ENCODE measurements around the gene SLCO4A1. TPM values are rescaled to one million over a fixed set of nuclear protein-coding genes. Genes with fewer than 3 reads are reported as not detected.

The SLCO4A1 gene
- total RNA-seq, 1 experiment from 2014 or later = 48.8 TPM

DNA sequence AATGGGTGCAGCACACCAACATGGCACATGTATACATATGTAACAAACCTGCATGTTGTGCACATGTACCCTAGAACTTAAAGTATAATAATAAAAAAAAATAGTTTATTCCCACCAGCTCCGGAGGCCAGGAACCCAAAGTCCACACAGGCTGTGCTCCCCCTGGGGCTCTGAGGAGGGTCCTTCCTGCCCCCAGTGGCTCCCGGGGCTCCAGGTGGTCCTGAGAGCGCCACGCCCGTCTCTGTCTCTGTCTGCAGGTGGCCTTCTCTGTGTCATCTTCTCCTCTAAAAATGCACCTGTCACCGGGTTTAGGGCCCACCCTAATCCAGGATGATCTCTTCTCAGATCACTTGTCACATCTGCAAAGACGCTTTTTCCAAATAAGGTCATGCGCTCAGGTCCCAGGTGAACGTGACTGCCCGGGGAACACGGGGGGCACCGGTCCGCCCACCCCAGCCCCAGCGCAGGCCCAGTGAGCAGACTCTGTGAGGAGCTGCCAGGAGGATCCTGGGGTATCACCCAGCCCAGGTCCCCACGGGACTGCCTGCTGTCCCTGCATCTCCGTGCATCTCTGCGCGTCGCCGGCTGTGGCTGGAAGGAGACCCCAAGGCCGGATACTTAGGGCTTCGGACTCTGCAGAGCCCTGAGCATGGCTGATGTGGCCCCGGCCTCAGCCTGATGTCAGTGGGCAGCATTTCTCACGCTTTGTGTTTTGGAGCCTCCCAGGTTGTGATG is 11.8 kb downstream of the SLCO4A1 start:
- Histone ChIP-seq H3K4me3 (ENCODE audit: low read depth, low read length, poor library complexity, severe bottlenecking) (no peak overlapping the region), H3K27ac (ENCODE audit: low read depth, low read length, poor library complexity, severe bottlenecking) (no peak overlapping the region), H3K36me3 (ENCODE audit: insufficient read depth, low read length, poor library complexity, severe bottlenecking) (peaks cover 12% of the 10 kb centered on the region), H3K4me1 (ENCODE audit: insufficient read depth, low read length, poor library complexity, severe bottlenecking) (peaks cover 39% of the 10 kb centered on the region), H3K9me3 (ENCODE audit: low read depth, low read length, poor library complexity, severe bottlenecking) (no peaks in the 10 kb centered on the region), H3K27me3 (replicated peaks; ENCODE audit: insufficient read depth, low read depth, low read length, poor library complexity) (no peaks in the 10 kb centered on the region)
- intact Hi-C loops (cut with micrococcal nuclease; ENCODE audit: unreplicated experiment) = no loop called here
- no TSS peak for BruUV-seq (replicated peaks)
- ChIA-PET CTCF (no interaction called here), POLR2A (ENCODE audit: low non-redundant PET) (no interaction called here)
- TF ChIP-seq, protein P1, sequence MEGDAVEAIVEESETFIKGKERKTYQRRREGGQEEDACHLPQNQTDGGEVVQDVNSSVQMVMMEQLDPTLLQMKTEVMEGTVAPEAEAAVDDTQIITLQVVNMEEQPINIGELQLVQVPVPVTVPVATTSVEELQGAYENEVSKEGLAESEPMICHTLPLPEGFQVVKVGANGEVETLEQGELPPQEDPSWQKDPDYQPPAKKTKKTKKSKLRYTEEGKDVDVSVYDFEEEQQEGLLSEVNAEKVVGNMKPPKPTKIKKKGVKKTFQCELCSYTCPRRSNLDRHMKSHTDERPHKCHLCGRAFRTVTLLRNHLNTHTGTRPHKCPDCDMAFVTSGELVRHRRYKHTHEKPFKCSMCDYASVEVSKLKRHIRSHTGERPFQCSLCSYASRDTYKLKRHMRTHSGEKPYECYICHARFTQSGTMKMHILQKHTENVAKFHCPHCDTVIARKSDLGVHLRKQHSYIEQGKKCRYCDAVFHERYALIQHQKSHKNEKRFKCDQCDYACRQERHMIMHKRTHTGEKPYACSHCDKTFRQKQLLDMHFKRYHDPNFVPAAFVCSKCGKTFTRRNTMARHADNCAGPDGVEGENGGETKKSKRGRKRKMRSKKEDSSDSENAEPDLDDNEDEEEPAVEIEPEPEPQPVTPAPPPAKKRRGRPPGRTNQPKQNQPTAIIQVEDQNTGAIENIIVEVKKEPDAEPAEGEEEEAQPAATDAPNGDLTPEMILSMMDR (conservative IDR thresholded peaks at IDR 0.05; ENCODE audit: low read depth, low read length) = no peak
- TF ChIP-seq EZH2 (IDR thresholded peaks at IDR 0.05; ENCODE audit: borderline replicate concordance, low read depth, low read length, poor library complexity, severe bottlenecking) = no peak
- no peak for DNase-seq (ENCODE audit: low spot score)

DNA sequence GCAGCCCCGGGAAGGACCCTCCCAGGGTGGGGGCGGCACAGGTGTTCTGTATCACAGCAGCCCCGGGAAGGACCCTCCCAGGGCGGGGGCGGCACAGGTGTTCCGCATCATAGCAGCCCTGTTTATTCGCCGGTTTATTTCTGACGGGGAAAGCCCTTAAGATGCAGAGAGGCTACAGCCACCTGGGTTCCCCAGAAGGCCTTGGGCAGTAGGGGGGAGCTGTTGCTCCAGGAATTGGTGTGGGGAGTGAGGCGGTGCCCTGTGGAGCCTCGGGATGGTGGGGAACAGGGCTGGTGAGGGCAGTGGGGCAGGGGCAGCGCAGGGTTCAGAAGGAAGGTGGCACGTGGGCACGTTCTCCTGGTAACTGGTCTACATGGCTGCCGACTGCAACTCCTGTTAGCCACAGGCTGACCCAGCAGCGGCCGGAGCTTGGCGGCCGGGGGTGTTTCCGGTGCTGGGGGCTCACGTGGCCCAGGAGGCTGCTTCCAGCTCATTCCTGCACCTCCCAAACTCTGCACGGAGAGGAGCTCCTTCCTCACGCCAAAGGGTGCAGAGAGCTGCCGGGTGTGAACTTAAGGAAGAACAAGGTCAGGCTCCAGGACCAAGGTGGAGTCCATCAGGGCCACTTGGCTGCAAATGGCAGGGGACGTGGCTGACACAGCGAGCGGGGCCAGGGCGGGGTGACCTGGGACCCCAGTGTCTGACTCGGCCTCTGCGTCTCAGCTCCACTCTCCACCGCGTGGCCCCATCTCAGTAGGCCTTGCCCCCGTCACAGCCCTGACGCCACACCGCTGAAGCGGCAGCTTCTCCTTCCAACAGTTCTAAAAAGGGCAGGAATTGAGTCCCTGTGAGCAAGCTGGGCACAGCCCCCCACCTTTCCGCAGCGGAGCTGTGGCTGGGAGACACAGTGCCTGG is 13.2 kb downstream of the SLCO4A1 start:
- Histone ChIP-seq H3K4me3 (ENCODE audit: low read depth, low read length, poor library complexity, severe bottlenecking) (no peak overlapping the region), H3K27ac (ENCODE audit: low read depth, low read length, poor library complexity, severe bottlenecking) (no peak overlapping the region), H3K27me3 (replicated peaks; ENCODE audit: insufficient read depth, low read depth, low read length, poor library complexity) (no peaks in the 10 kb centered on the region), H3K36me3 (ENCODE audit: insufficient read depth, low read length, poor library complexity, severe bottlenecking) (peaks cover 12% of the 10 kb centered on the region), H3K4me1 (ENCODE audit: insufficient read depth, low read length, poor library complexity, severe bottlenecking) (peaks cover 25% of the 10 kb centered on the region), H3K9me3 (ENCODE audit: low read depth, low read length, poor library complexity, severe bottlenecking) (no peaks in the 10 kb centered on the region)
- TF ChIP-seq EZH2 (IDR thresholded peaks at IDR 0.05; ENCODE audit: borderline replicate concordance, low read depth, low read length, poor library complexity, severe bottlenecking) = no peak
- TF ChIP-seq, protein P1 (conservative IDR thresholded peaks at IDR 0.05; ENCODE audit: low read depth, low read length) = no peak
- intact Hi-C loops (cut with micrococcal nuclease; ENCODE audit: unreplicated experiment) = no loop called here
- CTCF ChIA-PET = no interaction called here
- BruUV-seq (replicated peaks) = no TSS peak
- no peak for DNase-seq (ENCODE audit: low spot score)
- POLR2A ChIA-PET (ENCODE audit: low non-redundant PET) = interaction anchor here (0.5 kb wide), 1 partner anchor 29 kb away, joined by 4 read pairs; no protein-coding TSS in a partner anchor

DNA sequence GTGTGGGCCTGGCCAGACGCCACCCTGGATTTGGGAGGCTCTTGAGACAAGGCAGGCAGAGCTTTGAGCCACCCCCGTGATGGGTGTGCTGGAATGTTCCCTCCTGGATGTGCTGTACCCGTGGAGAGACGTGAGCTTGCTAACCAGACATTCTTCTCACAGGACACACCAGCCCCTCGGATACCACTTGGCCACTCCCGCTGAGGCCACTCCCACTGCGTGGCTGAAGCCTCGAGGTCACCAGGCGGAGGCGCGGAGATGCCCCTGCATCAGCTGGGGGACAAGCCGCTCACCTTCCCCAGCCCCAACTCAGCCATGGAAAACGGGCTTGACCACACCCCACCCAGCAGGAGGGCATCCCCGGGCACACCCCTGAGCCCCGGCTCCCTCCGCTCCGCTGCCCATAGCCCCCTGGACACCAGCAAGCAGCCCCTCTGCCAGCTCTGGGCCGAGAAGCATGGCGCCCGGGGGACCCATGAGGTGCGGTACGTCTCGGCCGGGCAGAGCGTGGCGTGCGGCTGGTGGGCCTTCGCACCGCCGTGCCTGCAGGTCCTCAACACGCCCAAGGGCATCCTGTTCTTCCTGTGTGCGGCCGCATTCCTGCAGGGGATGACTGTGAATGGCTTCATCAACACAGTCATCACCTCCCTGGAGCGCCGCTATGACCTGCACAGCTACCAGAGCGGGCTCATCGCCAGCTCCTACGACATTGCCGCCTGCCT is 14.1 kb downstream of the SLCO4A1 start:
- Histone ChIP-seq H3K27me3 (replicated peaks; ENCODE audit: insufficient read depth, low read depth, low read length, poor library complexity) (no peaks in the 10 kb centered on the region), H3K4me3 (ENCODE audit: low read depth, low read length, poor library complexity, severe bottlenecking) (no peak overlapping the region), H3K36me3 (ENCODE audit: insufficient read depth, low read length, poor library complexity, severe bottlenecking) (peaks cover 12% of the 10 kb centered on the region), H3K4me1 (ENCODE audit: insufficient read depth, low read length, poor library complexity, severe bottlenecking) (peaks cover 17% of the 10 kb centered on the region), H3K9me3 (ENCODE audit: low read depth, low read length, poor library complexity, severe bottlenecking) (no peaks in the 10 kb centered on the region), H3K27ac (ENCODE audit: low read depth, low read length, poor library complexity, severe bottlenecking) (no peak overlapping the region)
- ChIA-PET CTCF (no interaction called here), POLR2A (ENCODE audit: low non-redundant PET) (no interaction called here)
- intact Hi-C loops (cut with micrococcal nuclease; ENCODE audit: unreplicated experiment) = no loop called here
- no peak for DNase-seq (ENCODE audit: low spot score)
- TF ChIP-seq, protein P1 (conservative IDR thresholded peaks at IDR 0.05; ENCODE audit: low read depth, low read length) = no peak
- TF ChIP-seq EZH2 (IDR thresholded peaks at IDR 0.05; ENCODE audit: borderline replicate concordance, low read depth, low read length, poor library complexity, severe bottlenecking) = no peak
- BruUV-seq (replicated peaks) = no TSS peak
